Stimulated activated CD4-positive, alpha-beta T cell treated with anti-CD3 and anti-CD28 coated beads, Interleukin-4, amount 100 ng/mL, for 1 hour (primary cell): Measurements from ENCODE around the gene POLR2F.
"Not testable (repeated sequence)": the region's sequence is repeated elsewhere in the genome, so short reads cannot be mapped to it uniquely, and the experiment has no call there.

Experiments
- DNase-seq: peaks from one replicate; pipeline ENCODE4 v3.0.0-alpha.2; 2020

Gene POLR2F

GRCh38 chr22:37925767-37926166 lies 27.7 kb upstream of the POLR2F start:
- no peak for DNase-seq

DNA sequence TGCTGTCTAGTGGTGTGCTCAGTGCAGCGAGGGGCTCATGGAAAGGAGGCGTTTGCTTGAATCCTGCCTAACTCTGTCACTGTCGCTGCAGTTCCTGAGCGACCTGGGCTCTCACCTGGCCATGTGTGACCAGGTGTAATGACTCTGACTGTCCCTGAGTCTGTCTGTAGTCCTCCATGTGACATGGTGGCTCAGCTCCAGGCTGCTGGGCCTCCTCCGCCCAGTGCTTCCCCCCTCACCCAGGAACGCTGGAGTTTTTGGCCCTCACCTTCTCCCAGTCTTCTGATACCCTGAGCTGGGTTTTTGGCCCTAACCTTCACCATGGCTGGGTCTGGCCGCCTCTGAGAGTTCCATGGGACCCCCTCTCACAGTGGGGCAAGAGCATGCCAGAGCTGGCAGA lies 27.1 kb upstream of the POLR2F start:
- no peak for DNase-seq

DNA sequence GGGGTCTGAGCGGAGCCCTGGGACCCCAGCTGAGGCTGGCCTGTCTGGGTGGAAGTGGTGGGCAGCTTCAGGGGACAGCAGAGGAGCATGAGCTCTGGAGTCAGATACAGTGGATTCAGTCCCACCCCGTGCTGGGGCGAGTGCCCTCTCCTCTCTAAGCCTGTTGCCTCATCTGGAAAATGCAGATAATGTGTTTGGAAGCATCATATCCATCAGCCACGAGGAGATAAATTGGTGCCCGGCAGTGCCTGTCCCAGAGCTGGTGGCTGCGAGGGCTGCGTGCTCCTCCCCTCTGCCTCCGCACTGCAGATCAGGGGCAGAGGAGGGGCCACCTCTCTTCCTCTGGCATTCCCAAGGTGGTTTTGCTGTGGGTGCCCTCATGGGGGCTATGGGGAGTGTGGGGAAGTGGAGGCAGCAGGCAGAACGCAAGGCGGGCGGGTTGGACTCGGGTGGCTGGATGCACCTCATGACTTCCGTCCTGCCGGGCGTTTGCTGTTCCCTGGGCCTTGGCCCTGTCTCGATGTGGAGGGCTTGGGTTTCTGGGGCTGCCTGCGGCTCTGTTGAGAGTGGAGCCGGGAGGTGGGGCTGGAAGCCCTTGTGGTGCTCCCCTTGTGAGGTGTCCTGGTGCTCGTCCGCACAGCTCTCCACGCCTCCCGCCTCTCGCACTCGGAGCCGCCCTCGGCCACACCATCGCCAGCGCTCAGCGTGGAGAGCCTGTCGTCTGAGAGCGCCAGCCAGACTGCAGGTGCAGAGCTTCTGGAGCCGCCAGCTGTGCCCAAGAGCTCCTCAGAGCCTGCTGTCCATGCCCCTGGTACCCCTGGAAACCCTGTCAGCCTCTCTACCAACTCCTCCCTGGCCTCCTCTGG lies 26.5 kb upstream of the POLR2F start:
- DNase-seq, result no peak

GRCh38 chr22:37927637-37927936 lies 25.9 kb upstream of the POLR2F start:
- no peak for DNase-seq

DNA sequence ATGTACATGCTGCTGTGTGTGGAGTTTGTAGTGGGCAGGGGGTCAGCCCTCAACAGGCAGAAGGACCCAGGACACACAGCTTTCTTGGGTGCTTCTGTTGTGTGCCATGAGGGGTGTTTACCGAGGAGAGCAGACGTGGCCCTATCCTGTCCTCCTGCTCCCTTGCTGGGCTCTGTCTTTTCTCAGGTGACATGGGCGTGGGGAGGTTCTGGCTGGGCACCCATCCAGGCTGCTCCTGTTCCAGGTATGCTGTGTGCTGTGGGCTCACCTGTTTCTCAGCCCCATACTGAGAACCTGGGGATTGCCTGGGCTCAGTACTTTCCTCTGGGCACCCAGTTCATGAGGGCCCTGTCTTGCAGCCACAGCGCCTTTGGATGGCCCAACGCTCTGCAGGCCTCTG lies 24.1 kb upstream of the POLR2F start:
- DNase-seq, result no peak

DNA sequence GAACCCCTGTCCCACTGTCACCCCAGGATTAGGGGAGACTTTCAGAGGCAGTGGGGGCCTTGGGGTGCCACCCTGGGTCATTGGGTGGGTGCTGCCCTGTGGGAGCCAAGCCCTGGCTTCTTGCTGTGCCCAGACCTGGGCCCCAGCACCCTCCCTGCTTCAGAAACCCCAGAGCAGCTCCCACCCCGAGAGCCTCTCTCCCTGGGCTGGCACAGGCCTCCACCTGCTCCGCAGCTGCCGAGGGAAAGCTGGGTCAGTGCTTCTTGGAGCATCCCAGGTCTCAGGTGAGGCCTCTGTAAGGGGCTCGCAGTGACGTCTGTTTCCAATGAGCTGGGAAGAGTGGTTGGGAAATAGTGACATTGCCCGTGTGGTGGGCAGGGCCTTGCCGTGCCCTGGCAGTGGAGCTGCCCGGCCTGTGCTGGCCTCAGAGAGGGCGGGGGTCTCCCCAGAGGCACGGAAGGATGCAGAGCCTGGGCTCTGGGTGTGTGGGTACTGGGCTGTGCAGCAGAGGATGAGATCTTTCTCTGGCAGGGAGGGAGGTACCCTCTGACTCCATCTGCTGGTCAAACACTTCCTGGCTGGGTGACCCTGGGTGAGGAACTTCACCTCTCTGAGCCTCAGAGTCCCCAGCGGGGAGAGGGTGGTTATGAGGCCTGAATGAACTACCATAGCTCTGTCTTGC lies 23.1 kb upstream of the POLR2F start:
- no peak for DNase-seq

DNA sequence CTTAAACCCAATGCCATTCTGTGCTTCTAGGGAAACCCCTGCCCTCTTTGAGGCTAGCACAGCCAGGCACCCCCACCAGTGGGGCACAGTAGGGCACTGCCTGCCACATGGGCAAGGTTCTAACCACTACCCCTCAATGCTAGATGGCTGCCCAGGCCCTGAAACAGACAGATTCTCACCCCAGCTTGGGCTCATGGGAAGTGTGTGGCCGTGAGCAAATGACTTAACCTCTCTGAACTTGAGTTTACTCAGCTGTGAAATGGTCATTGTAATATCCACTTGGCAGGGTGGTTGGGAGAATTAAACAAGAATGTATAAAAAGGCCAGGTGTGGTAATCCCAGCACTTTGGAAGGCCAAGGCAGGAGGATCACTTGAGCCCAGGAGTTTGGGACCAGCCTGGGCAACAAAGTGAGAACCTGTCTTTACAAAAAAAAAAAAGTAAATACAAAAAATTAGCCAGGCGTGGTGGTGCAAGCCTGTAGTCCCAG lies 22.5 kb upstream of the POLR2F start:
- DNase-seq, result no peak

DNA sequence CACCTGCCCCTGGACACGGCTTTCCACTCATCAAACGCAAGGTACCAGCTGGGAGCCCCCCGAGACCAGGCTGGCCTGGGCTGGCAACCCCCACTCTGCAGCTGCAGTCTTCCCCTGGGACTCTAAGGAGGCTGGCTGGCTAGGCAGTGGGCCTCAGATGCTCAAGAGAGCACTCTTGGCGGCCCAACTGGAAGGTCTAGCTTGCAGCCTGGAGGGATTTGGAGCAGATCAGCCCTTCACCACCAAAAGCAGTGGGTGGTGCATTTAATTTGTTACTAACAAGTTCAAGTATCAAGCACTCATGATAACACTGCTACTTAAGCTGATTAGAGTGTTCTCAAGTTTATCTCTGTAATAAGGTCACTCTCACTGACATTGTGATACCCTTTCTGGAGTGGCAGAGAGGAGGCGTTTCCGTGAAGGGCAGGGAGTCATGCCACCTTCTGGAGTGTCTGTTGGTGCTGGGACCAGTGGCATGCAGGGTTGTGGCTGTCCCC lies 21.6 kb upstream of the POLR2F start:
- DNase-seq, result no peak

DNA sequence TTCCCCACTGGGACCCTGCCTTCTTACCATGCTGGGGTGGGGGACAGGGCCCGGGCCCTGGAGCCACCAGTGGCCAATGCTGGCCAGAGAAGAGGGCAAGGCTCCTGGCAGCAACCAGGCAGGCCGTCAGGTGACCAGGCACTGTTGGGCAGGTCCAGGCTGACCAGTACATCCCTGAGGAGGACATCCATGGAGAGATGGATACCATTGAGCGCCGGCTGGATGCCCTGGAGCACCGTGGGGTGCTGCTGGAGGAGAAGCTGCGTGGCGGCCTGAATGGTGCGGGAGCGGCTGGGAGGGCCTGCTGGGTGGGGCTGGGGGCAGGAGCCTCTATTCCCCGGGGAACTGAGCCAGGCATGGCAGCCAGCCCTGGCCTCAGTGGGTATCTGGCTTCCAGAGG lies 21.1 kb upstream of the POLR2F start:
- DNase-seq, result no peak

- DNase-seq, result no peak
Measured at GRCh38 chr22:37932821-37933578, 20.5 kb upstream of the POLR2F start.

DNA sequence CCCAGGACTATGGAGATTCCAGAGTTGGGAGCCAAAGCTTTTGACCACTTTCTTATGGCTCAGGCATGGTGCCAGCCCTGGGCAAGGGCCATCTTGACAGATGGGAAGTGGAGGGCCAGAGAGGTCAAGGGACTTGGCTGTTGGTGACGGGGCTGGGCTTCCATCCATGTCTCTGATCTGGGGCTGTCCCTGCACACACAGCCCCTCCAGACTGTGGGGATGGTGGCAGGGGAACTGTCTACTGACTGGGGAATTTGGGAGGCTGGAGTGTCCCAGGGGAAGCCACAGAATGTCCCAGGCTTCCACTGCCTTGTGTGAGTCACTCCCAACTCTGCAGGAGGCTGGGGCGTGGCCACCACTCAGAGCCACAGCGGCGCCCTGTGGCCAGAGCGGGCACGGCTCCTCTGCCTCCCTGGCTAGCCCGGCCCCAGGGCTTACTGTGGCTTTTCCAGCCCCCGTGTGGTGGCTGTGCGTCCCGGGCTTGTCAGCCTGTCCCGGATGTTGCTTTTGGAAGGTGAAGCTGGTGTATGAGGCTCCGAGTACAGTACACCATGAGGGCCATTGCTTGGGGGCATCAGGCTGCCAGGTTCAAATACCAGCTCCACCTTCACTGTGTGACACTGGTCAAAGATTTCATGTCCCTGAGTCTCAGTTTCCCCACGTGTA lies 19.7 kb upstream of the POLR2F start:
- peak; percentile 83 for DNase-seq

DNA sequence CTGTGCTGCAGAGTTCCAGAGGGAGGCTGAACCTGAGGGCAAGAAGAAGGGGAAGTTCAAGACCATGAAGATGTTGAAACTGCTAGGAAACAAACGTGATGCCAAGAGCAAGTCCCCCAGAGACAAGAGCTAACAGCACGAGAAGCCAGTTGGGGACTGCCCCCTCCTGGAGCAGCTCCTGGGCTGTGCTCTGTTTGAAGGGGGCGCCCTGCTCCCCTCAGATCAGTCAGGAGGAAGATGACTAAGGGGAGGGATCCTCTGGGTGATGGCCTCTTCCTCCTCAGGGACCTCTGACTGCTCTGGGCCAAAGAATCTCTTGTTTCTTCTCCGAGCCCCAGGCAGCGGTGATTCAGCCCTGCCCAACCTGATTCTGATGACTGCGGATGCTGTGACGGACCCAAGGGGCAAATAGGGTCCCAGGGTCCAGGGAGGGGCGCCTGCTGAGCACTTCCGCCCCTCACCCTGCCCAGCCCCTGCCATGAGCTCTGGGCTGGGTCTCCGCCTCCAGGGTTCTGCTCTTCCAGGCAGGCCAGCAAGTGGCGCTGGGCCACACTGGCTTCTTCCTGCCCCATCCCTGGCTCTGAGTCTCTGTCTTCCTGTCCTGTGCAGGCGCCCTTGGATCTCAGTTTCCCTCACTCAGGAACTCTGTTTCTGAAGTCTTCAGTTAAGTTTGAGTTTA lies 12.7 kb upstream of the POLR2F start:
- no peak for DNase-seq

GRCh38 chr22:37942133-37942532 lies 11.4 kb upstream of the POLR2F start:
- no peak for DNase-seq

- no peak for DNase-seq
Measured at GRCh38 chr22:37943136-37943824, 10.2 kb upstream of the POLR2F start.

DNA sequence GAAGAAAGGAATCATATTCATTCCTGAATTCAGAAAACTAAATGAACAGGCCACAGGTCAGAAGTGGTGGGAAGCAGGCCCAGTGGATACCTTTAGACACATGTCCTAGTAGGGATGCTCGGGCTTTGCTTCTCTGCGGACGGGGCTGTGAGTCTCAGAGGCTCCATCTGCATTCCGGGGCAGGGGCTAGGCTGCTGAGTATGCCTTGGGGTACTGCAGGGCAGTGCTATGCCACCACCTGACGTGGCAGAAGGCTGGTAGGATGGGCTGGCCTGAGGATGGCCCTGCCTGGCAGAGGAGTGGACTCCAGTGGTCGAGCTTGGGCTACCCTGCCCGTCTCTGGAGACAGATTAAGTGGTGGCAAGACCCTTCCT lies 9.7 kb upstream of the POLR2F start:
- DNase-seq, result no peak

DNA sequence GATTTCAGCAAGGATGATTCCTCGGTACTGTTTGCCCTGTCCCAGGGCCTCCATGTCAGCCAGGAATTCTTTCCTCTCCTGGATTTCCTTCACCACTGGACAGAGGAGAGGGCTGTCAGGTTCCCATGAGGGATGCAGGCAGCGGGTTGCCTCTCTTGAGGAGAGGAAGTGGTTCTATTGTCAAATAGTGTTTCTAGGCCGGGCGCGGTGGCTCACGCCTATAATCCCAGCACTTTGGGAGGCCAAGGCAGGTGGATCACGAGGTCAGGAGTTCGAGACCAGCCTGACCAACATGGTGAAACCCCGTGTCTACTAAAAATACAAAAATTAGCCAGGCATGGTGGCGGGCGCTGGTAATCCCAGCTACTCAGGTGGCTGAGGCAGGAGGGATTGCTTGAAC lies 9.1 kb upstream of the POLR2F start:
- not testable (repeated sequence) for DNase-seq

- not testable (repeated sequence) for DNase-seq
Measured at GRCh38 chr22:37947142-37947795, 6.2 kb upstream of the POLR2F start.

DNA sequence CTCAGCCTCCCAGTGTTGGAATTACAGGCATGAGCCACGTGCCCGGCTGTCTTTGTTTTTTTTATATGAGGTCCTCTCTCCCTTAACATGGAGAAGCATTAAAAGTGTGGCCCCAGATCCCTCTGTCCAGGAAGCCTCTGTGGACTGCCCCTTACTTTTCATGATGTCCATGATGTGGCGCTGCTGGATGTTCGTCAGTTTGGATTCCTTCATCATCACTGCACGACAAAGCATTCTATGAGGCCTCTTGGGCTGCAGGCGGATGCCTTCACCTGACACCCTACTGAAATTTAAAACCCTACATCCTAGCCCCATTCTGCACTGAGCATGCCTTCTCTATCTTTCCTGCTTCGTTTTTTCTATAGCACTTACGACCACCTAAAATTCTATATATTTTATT lies 2.2 kb upstream of the POLR2F start:
- no peak for DNase-seq

GRCh38 chr22:37952629-37953028 lies 870 bp upstream of the POLR2F start:
- not testable (repeated sequence) for DNase-seq

DNA sequence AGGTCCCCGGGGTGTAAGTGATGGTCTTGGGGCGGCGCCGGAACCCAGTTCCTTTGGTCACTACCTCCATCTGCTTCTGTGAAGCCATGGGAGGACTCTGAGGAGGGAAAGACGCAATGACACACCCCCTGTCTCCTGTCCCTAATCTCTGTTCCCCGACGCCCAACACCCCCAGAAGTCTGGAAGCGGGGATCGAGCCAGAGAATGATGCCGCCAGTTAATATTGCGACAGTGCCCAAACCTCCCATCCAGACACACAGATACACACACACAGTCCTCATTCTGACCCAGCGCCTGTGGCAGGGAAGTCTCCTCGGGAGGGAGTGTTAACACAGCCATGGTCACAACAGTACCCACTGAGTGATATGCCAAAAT lies 450 bp upstream of the POLR2F start:
- no peak for DNase-seq

DNA sequence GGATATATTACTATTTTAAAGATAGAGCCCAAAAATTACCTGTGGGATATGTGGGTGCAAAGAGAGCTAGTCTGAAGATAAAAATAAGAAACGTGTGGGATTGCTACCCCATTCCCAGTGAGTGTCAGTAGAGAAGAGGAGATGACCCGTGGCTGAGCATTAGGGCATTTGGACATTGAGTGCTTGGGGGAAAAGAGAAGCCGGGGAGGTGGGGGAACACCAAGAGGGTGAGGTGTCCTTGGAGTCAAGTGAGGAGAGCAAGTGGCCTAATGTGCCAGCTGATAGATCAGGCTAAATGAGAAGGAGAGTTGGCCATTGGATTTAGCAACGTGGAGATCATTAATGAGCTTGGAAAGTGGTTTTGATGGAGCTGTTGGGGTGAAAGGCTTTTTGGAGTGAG lies 1.2 kb downstream of the POLR2F start:
- no peak for DNase-seq
